PFSK-1 (cell line): ENCODE data around the gene ZFP42. TPM values are rescaled to one million over a fixed set of nuclear protein-coding genes. Genes with fewer than 3 reads are reported as not detected.

Source experiments
- FOXP2 ChIP-seq: optimal IDR thresholded peaks from 2 replicates; pipeline ENCODE3; 2011; ENCODE audit warnings: borderline replicate concordance, control low read depth, inconsistent platforms; ENCODE audit not compliant: insufficient read depth; ENCODE audit errors: extremely low read length, extremely low read depth
- POLR2AphosphoS5 ChIP-seq: IDR thresholded peaks from 2 replicates; pipeline ENCODE4 v1.6.1; 2012; ENCODE audit warnings: low read depth, mild to moderate bottlenecking, control low read depth, low read length, moderate library complexity
- SIN3A ChIP-seq: IDR thresholded peaks from 2 replicates; pipeline ENCODE4 v1.6.1; 2012; ENCODE audit warnings: mild to moderate bottlenecking, low read length, moderate library complexity, borderline replicate concordance; ENCODE audit not compliant: insufficient read depth
- TAF1 ChIP-seq: IDR thresholded peaks from 2 replicates; pipeline ENCODE4 v1.6.1; 2012; ENCODE audit warnings: low read length, control low read depth, borderline replicate concordance; ENCODE audit not compliant: insufficient read depth
- polyA plus RNA-seq: library from polyadenylated mRNA; unstranded; fragments of >200 nt; gene quantifications from one replicate; pipeline ENCODE4 v1.2.1, GENCODE V29; 2012; ENCODE audit warnings: low read depth, missing spikeins; ENCODE audit not compliant: insufficient read length
- TF ChIP-seq, protein P1 (sequence below), 2 experiments: IDR thresholded peaks; 2 replicates each; pipeline versions ENCODE4 v1.6.1 to v1.8.0; 2011 to 2012; ENCODE audit warnings: low read depth in 2 of 2, low read length in 2 of 2, control low read depth in 1 of 2, inconsistent platforms in 1 of 2, mild to moderate bottlenecking in 1 of 2, moderate library complexity in 1 of 2; ENCODE audit not compliant: insufficient read depth in 1 of 2

The ZFP42 gene
- not detected for polyA plus RNA-seq

DNA sequence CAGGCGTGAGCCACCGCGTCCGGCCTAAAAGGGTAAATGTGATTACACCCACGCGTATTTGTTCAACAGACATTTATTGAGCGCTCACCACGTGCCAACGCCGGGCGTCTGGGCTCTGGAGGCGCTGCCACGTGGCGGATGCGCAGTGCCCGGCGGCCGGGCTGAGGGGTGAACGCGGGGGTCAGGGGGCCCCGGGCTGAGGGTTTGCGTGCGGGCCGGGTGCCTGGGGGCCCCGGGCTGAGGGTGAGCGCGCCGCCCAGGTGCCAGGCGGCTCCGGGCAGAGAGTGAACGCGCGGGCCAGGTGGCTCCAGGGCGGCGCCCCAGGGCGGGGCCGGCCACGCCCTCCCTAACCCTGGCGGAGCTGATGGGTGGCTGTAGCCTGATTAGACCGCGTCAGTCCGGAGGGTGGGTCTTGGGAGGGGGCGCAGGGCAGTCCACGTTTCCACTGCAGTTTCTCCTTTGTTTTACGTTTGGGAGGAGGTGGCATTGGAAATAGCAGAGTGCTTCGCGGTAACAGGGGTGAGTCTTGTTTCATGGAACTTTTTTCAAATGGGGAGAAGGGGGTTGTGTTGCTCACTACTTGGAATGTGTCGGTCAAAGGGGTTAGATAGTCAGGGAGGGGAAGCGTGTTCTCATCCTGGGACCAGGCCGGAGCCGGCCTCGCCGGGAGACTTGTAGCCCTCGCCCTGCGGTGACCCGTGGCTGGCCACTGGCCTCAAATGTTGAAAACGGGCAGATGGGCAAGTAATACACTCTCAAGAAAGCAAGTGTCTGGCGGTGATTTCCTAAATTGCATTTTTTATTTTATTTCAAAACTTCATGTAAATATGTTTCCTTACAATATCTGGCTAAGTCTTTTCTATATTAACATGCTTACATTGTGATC, at the start of gene ZFP42:
Gene ZFP42 (plus strand): TSS at position 450 of the 886 bp plus-strand sequence. CDS start 7,037 bp downstream, outside the sequence.
- no peak for TF ChIP-seq POLR2AphosphoS5

DNA sequence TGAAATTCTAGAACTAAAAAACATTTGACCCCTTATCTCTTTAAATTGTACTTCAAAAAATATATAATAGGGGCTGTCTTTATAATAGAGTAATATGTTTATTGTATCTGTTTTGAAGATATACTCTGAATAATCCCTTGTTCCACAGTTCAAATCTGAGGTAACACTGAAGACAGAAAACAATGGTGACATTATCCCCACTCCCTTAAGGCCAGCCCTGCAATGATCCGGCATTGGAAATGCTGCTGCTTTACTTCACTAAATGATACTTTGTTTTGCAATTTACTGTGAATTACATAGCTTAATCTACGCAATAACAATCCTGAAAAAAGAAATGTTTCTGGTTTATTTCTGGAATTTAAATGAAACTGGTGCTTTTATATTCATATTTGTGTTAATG, 34.4 kb upstream of the ZFP42 start:
- TF ChIP-seq, protein P1, sequence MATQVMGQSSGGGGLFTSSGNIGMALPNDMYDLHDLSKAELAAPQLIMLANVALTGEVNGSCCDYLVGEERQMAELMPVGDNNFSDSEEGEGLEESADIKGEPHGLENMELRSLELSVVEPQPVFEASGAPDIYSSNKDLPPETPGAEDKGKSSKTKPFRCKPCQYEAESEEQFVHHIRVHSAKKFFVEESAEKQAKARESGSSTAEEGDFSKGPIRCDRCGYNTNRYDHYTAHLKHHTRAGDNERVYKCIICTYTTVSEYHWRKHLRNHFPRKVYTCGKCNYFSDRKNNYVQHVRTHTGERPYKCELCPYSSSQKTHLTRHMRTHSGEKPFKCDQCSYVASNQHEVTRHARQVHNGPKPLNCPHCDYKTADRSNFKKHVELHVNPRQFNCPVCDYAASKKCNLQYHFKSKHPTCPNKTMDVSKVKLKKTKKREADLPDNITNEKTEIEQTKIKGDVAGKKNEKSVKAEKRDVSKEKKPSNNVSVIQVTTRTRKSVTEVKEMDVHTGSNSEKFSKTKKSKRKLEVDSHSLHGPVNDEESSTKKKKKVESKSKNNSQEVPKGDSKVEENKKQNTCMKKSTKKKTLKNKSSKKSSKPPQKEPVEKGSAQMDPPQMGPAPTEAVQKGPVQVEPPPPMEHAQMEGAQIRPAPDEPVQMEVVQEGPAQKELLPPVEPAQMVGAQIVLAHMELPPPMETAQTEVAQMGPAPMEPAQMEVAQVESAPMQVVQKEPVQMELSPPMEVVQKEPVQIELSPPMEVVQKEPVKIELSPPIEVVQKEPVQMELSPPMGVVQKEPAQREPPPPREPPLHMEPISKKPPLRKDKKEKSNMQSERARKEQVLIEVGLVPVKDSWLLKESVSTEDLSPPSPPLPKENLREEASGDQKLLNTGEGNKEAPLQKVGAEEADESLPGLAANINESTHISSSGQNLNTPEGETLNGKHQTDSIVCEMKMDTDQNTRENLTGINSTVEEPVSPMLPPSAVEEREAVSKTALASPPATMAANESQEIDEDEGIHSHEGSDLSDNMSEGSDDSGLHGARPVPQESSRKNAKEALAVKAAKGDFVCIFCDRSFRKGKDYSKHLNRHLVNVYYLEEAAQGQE (IDR thresholded peaks at IDR 0.05; ENCODE audit: insufficient read depth in 1 of 2, low read depth in 2 of 2, low read length in 2 of 2): no peak
- no peak for TF ChIP-seq TAF1
- no peak for TF ChIP-seq FOXP2
- no peak for TF ChIP-seq SIN3A
- no peak for TF ChIP-seq POLR2AphosphoS5

DNA sequence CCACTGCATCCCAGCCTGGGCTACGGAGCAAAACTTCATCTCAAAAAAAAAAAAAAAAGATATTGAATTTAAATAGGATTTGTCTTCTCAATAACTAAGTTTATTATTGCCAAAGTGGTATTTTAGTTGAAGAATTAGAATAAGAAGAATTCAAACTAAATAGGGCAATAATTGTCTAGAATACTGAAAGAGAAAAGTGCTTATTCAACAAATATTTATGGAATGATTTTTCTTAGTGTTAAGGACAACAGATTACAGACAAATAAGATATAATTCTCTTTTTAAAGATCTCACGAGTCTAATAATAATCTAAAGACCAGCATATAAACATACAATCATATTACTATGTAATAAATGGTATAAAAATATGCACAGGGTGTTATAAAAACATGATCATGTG, 33.6 kb upstream of the ZFP42 start:
- TF ChIP-seq POLR2AphosphoS5 (no peak), FOXP2 (no peak), TAF1 (no peak), SIN3A (no peak)
- TF ChIP-seq, protein P1 (IDR thresholded peaks at IDR 0.05; ENCODE audit: insufficient read depth in 1 of 2, low read depth in 2 of 2, low read length in 2 of 2): no peak

DNA sequence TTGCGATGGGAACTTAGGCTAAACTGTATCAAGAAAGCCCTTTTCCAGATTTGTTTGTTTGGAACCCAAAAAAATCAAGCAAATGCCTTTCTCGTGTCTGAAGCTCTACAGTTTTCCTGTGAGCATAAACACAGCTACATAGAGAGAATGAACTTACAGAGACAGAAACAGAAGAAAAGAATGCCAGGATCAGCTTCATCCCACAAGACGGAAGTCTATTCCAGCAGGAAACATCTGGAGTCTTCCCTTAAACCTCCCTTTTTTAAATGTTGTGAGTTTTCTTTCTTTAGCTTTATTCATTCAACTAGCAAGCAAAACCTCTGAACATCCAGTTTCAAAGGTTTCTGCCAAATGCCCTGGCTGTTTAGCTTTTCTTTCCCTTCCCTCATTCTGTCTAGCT, 32.6 kb upstream of the ZFP42 start:
- TF ChIP-seq FOXP2 (no peak), SIN3A (no peak), POLR2AphosphoS5 (no peak), TAF1 (no peak)
- TF ChIP-seq, protein P1 (IDR thresholded peaks at IDR 0.05; ENCODE audit: insufficient read depth in 1 of 2, low read depth in 2 of 2, low read length in 2 of 2): no peak

DNA sequence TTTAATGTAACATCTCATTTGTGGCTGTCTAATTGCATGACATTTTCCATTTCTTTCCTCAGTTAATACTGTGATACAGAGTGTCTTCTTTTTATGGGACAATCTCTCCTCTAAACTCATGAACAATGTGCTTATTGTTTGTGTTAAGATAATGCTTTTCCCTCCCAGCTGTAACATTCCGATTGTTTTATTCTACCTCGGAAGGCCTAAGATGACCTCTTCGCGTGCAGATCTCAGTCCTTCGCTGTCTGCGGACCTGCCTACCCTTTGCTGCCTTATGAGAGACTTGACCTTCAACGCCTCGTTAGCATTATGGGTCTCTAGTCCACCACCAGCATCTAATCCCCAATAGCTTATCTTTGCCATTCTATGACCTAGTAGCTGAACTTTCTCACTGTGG, 29.8 kb upstream of the ZFP42 start:
- TF ChIP-seq, protein P1 (IDR thresholded peaks at IDR 0.05; ENCODE audit: insufficient read depth in 1 of 2, low read depth in 2 of 2, low read length in 2 of 2): no peak
- TF ChIP-seq SIN3A: no peak
- TF ChIP-seq FOXP2: no peak
- no peak for TF ChIP-seq POLR2AphosphoS5
- no peak for TF ChIP-seq TAF1
